Natural killer cell (primary cell): ENCODE data around the gene SETDB1. TPM values are rescaled to one million over a fixed set of nuclear protein-coding genes. Genes with fewer than 3 reads are reported as not detected.

ENCODE experiments used
- ATAC-seq, 3 donors: fragments of 150-1000 bp in 2 of 3; fragments of 200-7000 bp in 1 of 3; cut with Tn5 transposase; 1 replicate in 1 of 3; 2 replicates in 2 of 3; pipeline ENCODE4 v1.10.0; 2021; ENCODE audit warnings: mild to moderate bottlenecking in 2 of 3, moderate library complexity in 2 of 3
- DNase-seq, 2 donors: peaks; one replicate each; pipeline versions ENCODE4 v3.0.0 to v3.0.0-alpha.2; 2013 to 2021; ENCODE audit warnings: mixed read lengths in 1 of 2
- H3K27ac ChIP-seq: one replicate; pipeline ENCODE4 v1.5.1; 2013; ENCODE audit warnings: mild to moderate bottlenecking, low read length
- H3K27me3 ChIP-seq: one replicate; pipeline ENCODE4 v1.6.1; 2013; ENCODE audit warnings: low read length; ENCODE audit not compliant: control insufficient read depth, insufficient read depth
- H3K36me3 ChIP-seq: one replicate; pipeline ENCODE4 v1.6.1; 2013; ENCODE audit warnings: low read length; ENCODE audit not compliant: control insufficient read depth, insufficient read depth
- H3K4me1 ChIP-seq: one replicate; pipeline ENCODE4 v1.6.1; 2013; ENCODE audit warnings: low read length; ENCODE audit not compliant: control insufficient read depth, insufficient read depth
- H3K4me3 ChIP-seq: one replicate; pipeline ENCODE4 v1.5.1; 2013; ENCODE audit warnings: low read length
- H3K9me3 ChIP-seq: one replicate; pipeline ENCODE4 v1.6.1; 2013; ENCODE audit warnings: low read length; ENCODE audit not compliant: control insufficient read depth, insufficient read depth
- H3K27ac Mint-ChIP-seq, 2 donors: one replicate each; pipeline ENCODE4 v1.8.0; 2022; ENCODE audit warnings: mild to moderate bottlenecking in 2 of 2, mixed read lengths in 2 of 2, moderate library complexity in 1 of 2
- H3K27me3 Mint-ChIP-seq, 2 donors: one replicate each; pipeline ENCODE4 v1.8.0; 2022; ENCODE audit warnings: low read depth in 2 of 2, mixed read lengths in 2 of 2
- H3K36me3 Mint-ChIP-seq: one replicate; pipeline ENCODE4 v1.8.0; 2022; ENCODE audit warnings: mixed read lengths
- H3K4me1 Mint-ChIP-seq, 2 donors: one replicate each; pipeline ENCODE4 v1.8.0; 2022; ENCODE audit warnings: mixed read lengths in 2 of 2
- H3K4me3 Mint-ChIP-seq: one replicate; pipeline ENCODE4 v1.8.0; 2022; ENCODE audit warnings: mild to moderate bottlenecking, moderate library complexity, mixed read lengths
- H3K9me3 Mint-ChIP-seq, 2 donors: one replicate each; pipeline ENCODE4 v1.8.0; 2022; ENCODE audit warnings: mixed read lengths in 2 of 2
- WGBS: methylation state at CpG from one replicate; pipeline ENCODE4 v1.1.7; 2013; ENCODE audit warnings: missing lambda C conversion rate; ENCODE audit not compliant: insufficient coverage; 5-methylcytosine and 5-hydroxymethylcytosine counted together
- intact Hi-C: fragments of 100-400 bp; cut with micrococcal nuclease; formaldehyde crosslinking; loops from one replicate; pipeline ENCODE4 v1.14.2; 2022
- total RNA-seq, 4 donors: library from RNA; stranded (reverse); fragments of 120-200 nt in 1 of 4; gene quantifications; one replicate each; pipeline versions ENCODE4 v1.2.3 to v1.2.4, GENCODE V29; 2013 to 2022
- TF ChIP-seq, protein P1 (sequence below): fragments of 200-600 bp; IDR thresholded peaks from one replicate; pipeline ENCODE4 v1.8.0; 2022; ENCODE audit warnings: antibody characterized with exemption

The SETDB1 gene
- total RNA-seq, 3 donors from 2014 or later (not counting 1 experiment from before 2014, with no cell fraction given), result 64.6 to 74.3 (median 70.5) TPM

DNA sequence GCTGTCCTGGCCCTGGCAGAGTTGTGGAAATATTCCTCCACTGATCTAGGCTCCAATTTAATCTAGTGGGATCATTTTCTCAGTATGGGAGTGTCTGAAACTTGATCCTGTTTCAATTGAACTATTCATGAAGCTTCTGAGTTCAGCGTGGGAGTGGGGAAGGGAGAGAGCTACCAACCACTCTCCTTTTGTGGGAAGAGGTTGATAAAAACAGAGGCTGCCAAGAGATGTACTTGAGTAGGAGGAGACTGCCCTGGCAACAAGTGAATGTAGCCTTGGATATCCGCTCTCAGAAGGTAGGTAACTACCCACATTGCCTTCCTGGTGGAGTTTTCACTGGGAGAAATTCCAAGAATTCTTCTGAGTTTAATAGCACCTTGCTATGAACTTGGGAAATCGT lies 39.1 kb upstream of the SETDB1 start, which contains the start of gene CTXND2:
Gene CTXND2, plus strand, starts transcription at position 119 of the 400 bp plus-strand sequence. CDS start 25,179 bp downstream, outside the sequence.
- no peak for ATAC-seq
- no peak for DNase-seq
- Mint-ChIP-seq H3K4me1 (peaks cover 17 to 25% of the 10 kb centered on the region in 2 donors), H3K9me3 (no peaks in the 10 kb centered on the region), H3K27ac (no peak within 1 kb of the TSS), H3K4me3 (no peak within 1 kb of the TSS), H3K27me3 (peaks cover 0 to 10% of the 10 kb centered on the region in 2 donors), H3K36me3 (no peaks in the 10 kb centered on the region)
- Histone ChIP-seq H3K36me3 (no peaks in the 10 kb centered on the region), H3K9me3 (no peaks in the 10 kb centered on the region), H3K4me1 (peaks cover 7% of the 10 kb centered on the region), H3K4me3 (no peak within 1 kb of the TSS), H3K27me3 (no peaks in the 10 kb centered on the region), H3K27ac (no peak within 1 kb of the TSS)
- WGBS, result 95% methylated on average over 2 of the region's 3 CpGs
- intact Hi-C loops, result no loop called here
- TF ChIP-seq, protein P1, sequence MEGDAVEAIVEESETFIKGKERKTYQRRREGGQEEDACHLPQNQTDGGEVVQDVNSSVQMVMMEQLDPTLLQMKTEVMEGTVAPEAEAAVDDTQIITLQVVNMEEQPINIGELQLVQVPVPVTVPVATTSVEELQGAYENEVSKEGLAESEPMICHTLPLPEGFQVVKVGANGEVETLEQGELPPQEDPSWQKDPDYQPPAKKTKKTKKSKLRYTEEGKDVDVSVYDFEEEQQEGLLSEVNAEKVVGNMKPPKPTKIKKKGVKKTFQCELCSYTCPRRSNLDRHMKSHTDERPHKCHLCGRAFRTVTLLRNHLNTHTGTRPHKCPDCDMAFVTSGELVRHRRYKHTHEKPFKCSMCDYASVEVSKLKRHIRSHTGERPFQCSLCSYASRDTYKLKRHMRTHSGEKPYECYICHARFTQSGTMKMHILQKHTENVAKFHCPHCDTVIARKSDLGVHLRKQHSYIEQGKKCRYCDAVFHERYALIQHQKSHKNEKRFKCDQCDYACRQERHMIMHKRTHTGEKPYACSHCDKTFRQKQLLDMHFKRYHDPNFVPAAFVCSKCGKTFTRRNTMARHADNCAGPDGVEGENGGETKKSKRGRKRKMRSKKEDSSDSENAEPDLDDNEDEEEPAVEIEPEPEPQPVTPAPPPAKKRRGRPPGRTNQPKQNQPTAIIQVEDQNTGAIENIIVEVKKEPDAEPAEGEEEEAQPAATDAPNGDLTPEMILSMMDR, result no peak

DNA sequence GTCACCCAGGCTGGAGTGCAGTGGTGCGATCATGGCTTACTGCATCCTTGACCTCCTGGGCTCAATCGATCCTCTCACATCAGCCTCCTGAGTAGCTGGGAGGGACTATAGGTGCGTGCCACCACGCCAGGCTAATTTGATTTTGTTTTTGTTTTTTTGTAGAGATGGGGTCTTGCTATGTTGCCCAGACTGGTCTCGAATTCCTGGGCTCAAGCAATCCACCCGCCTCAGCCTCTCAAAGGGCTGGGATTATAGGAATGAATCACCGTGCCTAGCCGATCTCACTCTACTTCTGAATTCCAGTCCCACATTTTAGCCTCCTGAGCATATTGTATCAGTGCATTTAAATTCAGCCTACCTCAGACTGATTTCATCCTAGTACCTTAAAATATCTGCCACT lies 37.4 kb upstream of the SETDB1 start:
- Histone ChIP-seq H3K27me3 (no peaks in the 10 kb centered on the region), H3K9me3 (no peaks in the 10 kb centered on the region), H3K4me3 (no peak overlapping the region), H3K27ac (no peak overlapping the region), H3K36me3 (no peaks in the 10 kb centered on the region), H3K4me1 (peaks cover 7% of the 10 kb centered on the region)
- TF ChIP-seq, protein P1, result no peak
- 94% methylated on average over 8 of the region's 8 CpGs for WGBS
- DNase-seq (no peak), ATAC-seq (no peak)
- Mint-ChIP-seq H3K4me1 (peaks cover 17 to 25% of the 10 kb centered on the region in 2 donors), H3K4me3 (no peak overlapping the region), H3K36me3 (no peaks in the 10 kb centered on the region), H3K27me3 (peaks cover 0 to 4% of the 10 kb centered on the region in 2 donors), H3K9me3 (no peaks in the 10 kb centered on the region), H3K27ac (no peak overlapping the region)
- intact Hi-C loops, result no loop called here

DNA sequence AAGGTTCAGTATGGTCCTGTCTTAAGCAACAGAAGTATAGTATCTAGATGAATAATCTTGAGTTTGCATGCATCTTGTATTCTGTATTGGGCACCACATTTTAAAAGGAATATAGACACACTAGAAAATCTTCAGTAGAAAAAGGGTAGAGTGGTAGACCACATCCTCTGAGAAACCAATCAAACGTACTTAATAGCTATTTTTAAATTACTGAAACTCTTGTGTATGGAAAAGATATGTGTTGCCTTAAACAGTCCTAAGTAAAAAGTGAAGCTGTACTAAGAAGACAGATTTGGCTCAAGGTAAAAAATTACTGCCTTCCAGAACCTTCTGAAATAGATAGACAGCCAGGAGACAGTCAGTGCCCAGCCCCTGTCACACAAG lies 36.1 kb upstream of the SETDB1 start:
- Mint-ChIP-seq H3K27ac (peak overlapping the region in 1 of 2 donors; percentile 11), H3K27me3 (peaks cover 0 to 3% of the 10 kb centered on the region in 2 donors), H3K9me3 (no peaks in the 10 kb centered on the region), H3K36me3 (no peaks in the 10 kb centered on the region), H3K4me1 (peaks cover 17 to 25% of the 10 kb centered on the region in 2 donors), H3K4me3 (peak overlapping the region; percentile 63)
- TF ChIP-seq, protein P1, result no peak
- peak in 2 of 3 donors; percentile 44 to 76 for ATAC-seq
- Histone ChIP-seq H3K9me3 (no peaks in the 10 kb centered on the region), H3K4me3 (no peak overlapping the region), H3K36me3 (no peaks in the 10 kb centered on the region), H3K4me1 (peaks cover 7% of the 10 kb centered on the region), H3K27ac (no peak overlapping the region), H3K27me3 (no peaks in the 10 kb centered on the region)
- intact Hi-C loops, result no loop called here
- peak in 1 of 2 donors; percentile 27 for DNase-seq
- WGBS, result no CpG with 5 or more reads among the region's 1 CpG

DNA sequence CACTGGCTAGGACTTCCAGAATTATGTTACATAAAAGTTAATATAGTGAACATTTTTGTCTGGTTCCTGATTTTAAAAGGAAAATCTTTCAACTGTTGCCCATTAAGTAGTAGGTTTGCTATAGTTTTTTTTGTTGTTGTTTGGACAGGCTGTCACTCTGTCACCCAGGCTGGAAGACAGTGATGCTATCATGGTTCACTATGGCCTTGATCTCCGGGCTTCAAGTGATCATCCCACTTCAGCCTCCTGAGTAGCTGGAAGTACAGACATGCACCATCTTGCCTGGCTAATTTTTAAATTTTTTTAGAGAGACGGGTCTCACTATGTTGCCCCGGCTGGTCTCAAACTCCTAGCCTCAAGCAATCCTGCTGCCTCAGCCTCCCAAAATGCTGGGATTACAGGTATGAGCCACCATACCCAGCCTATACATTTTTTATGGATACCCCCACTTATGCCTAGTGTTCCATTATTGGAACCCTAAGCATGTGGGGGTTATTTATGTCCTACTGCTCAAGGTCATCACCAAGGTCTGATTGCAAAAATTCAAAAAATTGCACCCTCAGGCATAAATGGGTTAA lies 32.7 kb upstream of the SETDB1 start:
- Histone ChIP-seq H3K27ac (no peak overlapping the region), H3K4me1 (peaks cover 7% of the 10 kb centered on the region), H3K27me3 (no peaks in the 10 kb centered on the region), H3K4me3 (no peak overlapping the region), H3K36me3 (no peaks in the 10 kb centered on the region), H3K9me3 (no peaks in the 10 kb centered on the region)
- no peaks in the 10 kb centered on the region for H3K36me3 Mint-ChIP-seq
- TF ChIP-seq, protein P1, result no peak
- H3K9me3 Mint-ChIP-seq, result no peaks in the 10 kb centered on the region
- intact Hi-C loops, result no loop called here
- peaks cover 17 to 25% of the 10 kb centered on the region in 2 donors for H3K4me1 Mint-ChIP-seq
- 92% methylated on average over 3 of the region's 3 CpGs for WGBS
- DNase-seq (no peak), ATAC-seq (no peak)
- H3K27ac Mint-ChIP-seq, result no peak overlapping the region
- H3K4me3 Mint-ChIP-seq, result no peak overlapping the region
- peaks cover 0 to 10% of the 10 kb centered on the region in 2 donors for H3K27me3 Mint-ChIP-seq
